Osteocyte (in vitro differentiated cells): Measurements from ENCODE around the gene UPF2. TPM values are rescaled to one million over a fixed set of nuclear protein-coding genes. Genes with fewer than 3 reads are reported as not detected.
"Not testable (repeated sequence)": the region's sequence is repeated elsewhere in the genome, so short reads cannot be mapped to it uniquely, and the experiment has no call there.

Experiments
- DNase-seq: peaks from one replicate; pipeline ENCODE4 v3.0.0; 2021; ENCODE audit warnings: mixed read lengths; ENCODE audit not compliant: unreplicated experiment; ENCODE audit errors: extremely low spot score
- H3K27ac Mint-ChIP-seq: one replicate; pipeline ENCODE4 v1.8.0; 2021; ENCODE audit warnings: mild to moderate bottlenecking, mixed read lengths; ENCODE audit not compliant: unreplicated experiment
- H3K27me3 Mint-ChIP-seq: one replicate; pipeline ENCODE4 v1.8.0; 2021; ENCODE audit warnings: mixed read lengths; ENCODE audit not compliant: unreplicated experiment
- H3K36me3 Mint-ChIP-seq: one replicate; pipeline ENCODE4 v1.8.0; 2021; ENCODE audit warnings: mixed read lengths; ENCODE audit not compliant: unreplicated experiment
- H3K4me1 Mint-ChIP-seq: one replicate; pipeline ENCODE4 v1.8.0; 2021; ENCODE audit warnings: mixed read lengths; ENCODE audit not compliant: unreplicated experiment
- H3K4me3 Mint-ChIP-seq: one replicate; pipeline ENCODE4 v1.8.0; 2021; ENCODE audit warnings: mild to moderate bottlenecking, moderate library complexity, mixed read lengths; ENCODE audit not compliant: unreplicated experiment
- H3K9me3 Mint-ChIP-seq: one replicate; pipeline ENCODE4 v1.8.0; 2021; ENCODE audit warnings: mixed read lengths; ENCODE audit not compliant: unreplicated experiment
- CTCF ChIP-seq: fragments of 200-600 bp; sonication (generic); IDR thresholded peaks from 2 replicates; pipeline ENCODE4 v1.5.0; 2021; ENCODE audit warnings: antibody characterized with exemption, mild to moderate bottlenecking, moderate library complexity
- total RNA-seq: library from RNA; stranded (reverse); gene quantifications from 2 replicates; pipeline ENCODE4 v1.2.1, GENCODE V29; 2021

Gene UPF2
- total RNA-seq, 1 donor from 2014 or later, result 20.5 TPM

DNA sequence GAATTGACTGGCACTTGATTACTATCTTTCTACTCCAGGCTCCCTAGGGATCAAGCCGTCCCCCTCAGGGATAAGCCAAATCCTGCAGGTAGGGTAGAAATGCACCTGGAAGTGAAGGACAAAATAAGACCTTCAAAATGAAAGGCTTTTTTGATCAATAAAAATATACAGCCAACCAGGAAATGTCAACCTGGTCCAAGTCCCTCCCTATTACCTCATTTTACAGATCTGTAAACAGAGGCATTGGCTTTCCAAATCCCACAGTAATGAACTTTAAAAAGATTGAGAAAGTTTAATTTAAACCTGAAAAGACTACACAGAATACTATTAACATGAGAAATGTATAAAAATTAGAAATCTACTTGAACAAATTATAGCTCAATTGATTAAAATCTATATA lies 53.7 kb downstream of the UPF2 start:
- H3K27ac Mint-ChIP-seq, result no peak overlapping the region
- H3K4me1 Mint-ChIP-seq, result peaks cover 2% of the 10 kb centered on the region
- H3K9me3 Mint-ChIP-seq, result no peaks in the 10 kb centered on the region
- H3K4me3 Mint-ChIP-seq, result no peak overlapping the region
- H3K36me3 Mint-ChIP-seq, result peaks cover 12% of the 10 kb centered on the region
- DNase-seq, result no peak
- H3K27me3 Mint-ChIP-seq, result no peaks in the 10 kb centered on the region
- TF ChIP-seq CTCF, result no peak

- peak overlapping the region; percentile 48 for H3K27ac Mint-ChIP-seq
- TF ChIP-seq CTCF, result peak; percentile 92
- H3K36me3 Mint-ChIP-seq, result peaks cover 7% of the 10 kb centered on the region
- DNase-seq, result peak; percentile 90
- H3K27me3 Mint-ChIP-seq, result no peaks in the 10 kb centered on the region
- H3K4me1 Mint-ChIP-seq, result peaks cover 2% of the 10 kb centered on the region
- no peaks in the 10 kb centered on the region for H3K9me3 Mint-ChIP-seq
- no peak overlapping the region for H3K4me3 Mint-ChIP-seq
Observed at GRCh38 chr10:11986593-11987216, 55.9 kb downstream of the UPF2 start.

DNA sequence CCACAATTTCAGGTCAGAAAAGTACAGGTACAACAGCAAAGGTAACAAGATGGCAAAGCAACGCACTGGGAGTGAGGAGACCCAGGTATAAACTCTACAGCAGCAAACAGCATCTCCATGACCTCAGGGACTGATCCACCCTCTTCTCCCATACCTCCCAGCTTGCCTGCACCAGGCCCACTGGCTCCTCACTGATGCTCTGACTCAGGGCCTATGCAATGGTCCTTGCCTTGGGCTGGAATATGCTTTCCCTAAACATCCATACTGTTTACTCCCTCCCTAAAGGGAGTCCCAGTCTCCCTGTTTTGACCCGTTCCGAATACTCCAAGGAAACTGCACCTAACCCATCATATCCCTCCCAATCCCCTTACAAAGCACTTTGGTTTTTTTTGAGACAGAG lies 60.4 kb downstream of the UPF2 start:
- no peak for TF ChIP-seq CTCF
- Mint-ChIP-seq H3K27me3 (no peaks in the 10 kb centered on the region), H3K27ac (no peak overlapping the region), H3K4me1 (peaks cover 2% of the 10 kb centered on the region), H3K4me3 (no peak overlapping the region), H3K9me3 (no peaks in the 10 kb centered on the region), H3K36me3 (peaks cover 16% of the 10 kb centered on the region)
- no peak for DNase-seq

DNA sequence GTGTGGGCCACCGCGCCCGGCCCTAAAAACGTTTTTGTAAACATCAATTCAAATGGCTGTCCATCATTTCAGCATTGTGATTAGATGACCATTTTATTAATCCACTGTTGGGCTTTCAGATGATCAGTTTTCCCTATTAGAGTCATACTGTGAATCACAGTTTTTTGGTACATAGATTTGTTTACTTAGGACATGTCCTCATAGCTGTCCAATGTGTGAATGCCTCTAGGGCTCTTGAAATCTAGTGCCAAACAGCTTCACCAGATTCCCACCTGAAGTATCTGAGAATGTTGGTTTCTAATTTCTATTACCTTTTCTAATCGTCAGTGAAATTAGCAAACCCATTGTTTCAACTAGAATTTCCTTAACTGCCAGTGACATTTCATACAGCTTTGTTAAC lies 66.8 kb downstream of the UPF2 start:
- Mint-ChIP-seq H3K4me1 (no peaks in the 10 kb centered on the region), H3K9me3 (no peaks in the 10 kb centered on the region), H3K36me3 (peaks cover 34% of the 10 kb centered on the region), H3K27ac (no peak overlapping the region), H3K27me3 (no peaks in the 10 kb centered on the region), H3K4me3 (no peak overlapping the region)
- TF ChIP-seq CTCF, result no peak
- no peak for DNase-seq

- not testable (repeated sequence) for DNase-seq, H3K27me3 Mint-ChIP-seq, H3K9me3 Mint-ChIP-seq, H3K4me3 Mint-ChIP-seq, H3K27ac Mint-ChIP-seq, H3K4me1 Mint-ChIP-seq
- H3K36me3 Mint-ChIP-seq, result peaks cover 25% of the 10 kb centered on the region
Observed at GRCh38 chr10:11972523-11972922, 70.1 kb downstream of the UPF2 start.

- peaks cover 63% of the 10 kb centered on the region for H3K36me3 Mint-ChIP-seq
- H3K4me3 Mint-ChIP-seq, result no peak overlapping the region
- H3K27ac Mint-ChIP-seq, result no peak overlapping the region
- TF ChIP-seq CTCF, result no peak
- H3K27me3 Mint-ChIP-seq, result no peaks in the 10 kb centered on the region
- no peak for DNase-seq
- H3K4me1 Mint-ChIP-seq, result no peaks in the 10 kb centered on the region
- H3K9me3 Mint-ChIP-seq, result no peaks in the 10 kb centered on the region
Observed at GRCh38 chr10:11962176-11962575, 80.4 kb downstream of the UPF2 start.
